Measurements from ENCODE around the gene UBE2QL1.

The UBE2QL1 gene

GRCh38 chr5:6430418-6431028, 18.1 kb upstream of the UBE2QL1 start:
- DNase-seq: no peak

- DNase-seq: no peak
Measured at GRCh38 chr5:6431214-6432195, 17.2 kb upstream of the UBE2QL1 start.

- DNase-seq: no peak
Measured at GRCh38 chr5:6432206-6432605, 16.5 kb upstream of the UBE2QL1 start.

GRCh38 chr5:6434731-6435130, 13.9 kb upstream of the UBE2QL1 start:
- no peak for DNase-seq

GRCh38 chr5:6435356-6435755, 13.3 kb upstream of the UBE2QL1 start:
- peak; percentile 5 for DNase-seq

GRCh38 chr5:6436715-6437331, 11.8 kb upstream of the UBE2QL1 start:
- no peak for DNase-seq

- DNase-seq: no peak
Measured at GRCh38 chr5:6439588-6440550, 8.8 kb upstream of the UBE2QL1 start.

- DNase-seq: no peak
Measured at GRCh38 chr5:6442333-6442732, 6.3 kb upstream of the UBE2QL1 start.

- no peak for DNase-seq
Measured at GRCh38 chr5:6443326-6443725, 5.3 kb upstream of the UBE2QL1 start.

GRCh38 chr5:6446042-6446441, 2.6 kb upstream of the UBE2QL1 start:
- no peak for DNase-seq

- DNase-seq: no peak
Measured at GRCh38 chr5:6446626-6447309, 1.9 kb upstream of the UBE2QL1 start.

GRCh38 chr5:6447384-6448140, 1.1 kb upstream of the UBE2QL1 start:
- DNase-seq: no peak

GRCh38 chr5:6448141-6448491, 543 bp upstream of the UBE2QL1 start:
- DNase-seq: no peak

GRCh38 chr5:6449465-6450158, 953 bp downstream of the UBE2QL1 start:
- DNase-seq: no peak

GRCh38 chr5:6450319-6450833, 1.7 kb downstream of the UBE2QL1 start:
- no peak for DNase-seq

- DNase-seq: no peak
Measured at GRCh38 chr5:6452622-6453504, 4.2 kb downstream of the UBE2QL1 start.

- no peak for DNase-seq
Measured at GRCh38 chr5:6453937-6454560, 5.4 kb downstream of the UBE2QL1 start.

GRCh38 chr5:6454628-6455053, 6.0 kb downstream of the UBE2QL1 start:
- DNase-seq: no peak

All from suppressor macrophage treated with lipopolysaccharide for 4 hours (primary cell).